HG02970 (cell line): Measurements from ENCODE around the gene LARP4.
"Not testable (repeated sequence)": the region's sequence is repeated elsewhere in the genome, so short reads cannot be mapped to it uniquely, and the experiment has no call there.

Source experiments
- ATAC-seq: cut with Tn5 transposase; IDR thresholded peaks from one replicate; pipeline ENCODE4 v1.9.1; 2021; ENCODE audit warnings: mild to moderate bottlenecking, moderate library complexity, moderate number of reproducible peaks; ENCODE audit not compliant: unreplicated experiment, low FRiP score

LARP4 gene

GRCh38 chr12:50467439-50467838 lies 66.8 kb downstream of the LARP4 start:
- no peak for ATAC-seq

- ATAC-seq, result no peak
Measured at GRCh38 chr12:50477241-50477832, 76.7 kb downstream of the LARP4 start.

GRCh38 chr12:50482571-50482970 lies 81.9 kb downstream of the LARP4 start:
- ATAC-seq, result no peak

DNA sequence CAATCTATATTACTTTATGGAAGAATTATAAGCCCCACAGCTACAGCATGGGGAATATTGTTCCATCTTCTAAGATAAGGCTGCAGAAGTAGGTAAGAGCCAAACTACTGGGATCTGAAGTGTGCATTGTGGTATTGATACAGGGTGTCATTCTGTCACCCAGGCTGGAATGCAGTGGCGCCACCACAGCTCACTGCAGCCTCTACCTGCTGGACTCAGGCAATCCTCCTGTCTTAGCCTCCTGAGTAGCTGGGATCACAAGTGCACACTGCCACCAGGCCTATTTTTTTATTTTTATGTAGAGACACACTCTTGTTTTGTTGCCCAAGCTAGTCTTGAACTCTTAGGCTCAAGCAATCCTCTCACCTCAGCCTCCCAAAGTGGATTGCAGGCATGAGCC lies 82.8 kb downstream of the LARP4 start:
- ATAC-seq, result no peak

DNA sequence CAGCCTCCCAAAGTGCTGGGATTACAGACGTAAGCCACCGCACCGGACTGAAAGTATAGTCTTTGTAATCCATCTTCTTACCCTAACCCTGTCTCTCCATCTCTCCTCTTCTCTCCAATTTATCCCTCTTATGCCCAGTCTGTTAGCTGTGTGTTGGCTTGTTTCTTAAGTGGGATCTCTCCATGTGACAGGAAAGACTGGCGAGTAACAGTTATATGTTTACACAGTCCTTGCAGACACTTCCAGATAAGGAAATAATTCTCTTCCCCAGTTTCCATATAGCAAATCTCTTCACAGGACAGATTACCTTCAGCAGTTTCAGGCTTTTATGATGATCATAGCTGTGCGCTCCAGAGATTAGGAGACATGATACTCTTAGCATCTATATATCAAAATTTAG lies 88.1 kb downstream of the LARP4 start:
- no peak for ATAC-seq

DNA sequence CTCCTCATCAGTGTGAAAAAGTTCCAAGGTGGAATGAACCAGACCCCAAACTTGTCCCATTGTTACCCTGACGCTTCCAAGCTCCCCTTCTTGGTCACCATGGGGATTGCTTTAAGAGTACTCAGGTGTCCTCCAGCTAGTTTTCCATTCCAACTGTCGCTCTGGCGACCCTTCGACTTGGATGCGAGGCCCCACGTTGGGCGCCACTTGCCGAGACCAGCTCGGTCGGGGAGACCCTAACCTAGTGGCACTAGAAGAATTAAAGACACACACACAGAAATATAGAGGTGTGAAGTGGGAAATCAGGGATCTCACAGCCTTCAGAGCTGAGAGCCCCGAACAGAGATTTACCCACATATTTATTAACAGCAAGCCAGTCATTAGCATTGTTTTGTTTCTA lies 97.4 kb downstream of the LARP4 start:
- ATAC-seq, result not testable (repeated sequence)

- ATAC-seq, result peak; percentile 82
Measured at GRCh38 chr12:50504798-50505674, 104.4 kb downstream of the LARP4 start, which contains the start of gene DIP2B. DIP2B (plus strand) TSS chr12:50504985; CDS start chr12:50505141, 156 bp downstream.

GRCh38 chr12:50505675-50506530 lies 105.2 kb downstream of the LARP4 start:
- no peak for ATAC-seq

GRCh38 chr12:50506753-50507473 lies 106.2 kb downstream of the LARP4 start:
- no peak for ATAC-seq

DNA sequence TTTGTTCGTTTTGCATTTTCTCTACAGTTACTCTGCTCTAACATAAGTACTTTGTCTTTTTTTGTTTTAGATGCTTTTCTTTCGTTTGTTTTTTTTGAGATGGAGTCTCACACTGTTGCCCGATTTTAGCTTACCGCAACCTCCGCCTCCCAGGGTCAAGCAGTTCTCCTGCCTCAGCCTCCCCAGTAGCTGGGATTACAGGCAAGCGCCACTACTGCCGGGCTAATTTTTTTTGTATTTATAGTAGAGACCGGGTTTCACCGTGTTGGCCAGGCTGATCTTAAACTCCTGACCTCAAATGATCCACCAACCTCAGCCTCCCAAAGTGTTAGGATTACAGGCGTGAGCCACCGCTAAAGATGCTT lies 106.8 kb downstream of the LARP4 start:
- ATAC-seq, result no peak

GRCh38 chr12:50507930-50508329 lies 107.2 kb downstream of the LARP4 start:
- no peak for ATAC-seq

GRCh38 chr12:50508414-50508813 lies 107.7 kb downstream of the LARP4 start:
- no peak for ATAC-seq

DNA sequence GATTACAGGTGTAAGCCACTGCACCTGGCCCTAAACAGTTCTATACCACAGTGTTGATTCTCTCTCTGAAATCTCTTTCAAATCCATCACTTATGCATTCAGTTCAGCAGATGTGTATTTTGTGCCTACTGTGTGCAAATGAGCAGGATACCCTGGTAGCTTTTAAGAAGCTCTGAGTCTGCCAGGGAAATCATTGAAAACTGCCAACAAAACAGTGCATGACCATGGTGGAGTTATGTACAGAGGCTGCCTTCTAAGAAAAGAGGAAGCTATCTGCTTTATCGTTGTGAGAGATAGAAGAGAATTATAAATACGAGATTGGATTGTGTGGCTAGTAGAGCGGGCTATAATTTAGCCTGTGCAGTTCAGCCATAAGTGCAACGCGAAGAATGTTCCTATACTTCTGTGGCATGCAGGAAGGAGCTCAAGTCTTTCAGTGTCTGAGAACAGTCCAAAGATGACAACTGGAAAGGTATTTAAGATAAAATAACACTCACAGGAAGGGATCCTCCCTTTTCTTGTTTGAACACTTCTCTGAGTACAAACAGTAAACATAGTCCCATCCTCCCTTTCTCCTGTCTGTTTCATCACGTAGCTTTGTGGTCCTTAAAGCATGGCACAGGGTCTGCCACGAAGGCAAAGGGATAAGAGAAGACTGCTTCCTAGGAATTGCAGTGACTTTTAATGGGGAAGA lies 108.4 kb downstream of the LARP4 start:
- ATAC-seq, result no peak

GRCh38 chr12:50514526-50515276 lies 114.0 kb downstream of the LARP4 start:
- no peak for ATAC-seq

DNA sequence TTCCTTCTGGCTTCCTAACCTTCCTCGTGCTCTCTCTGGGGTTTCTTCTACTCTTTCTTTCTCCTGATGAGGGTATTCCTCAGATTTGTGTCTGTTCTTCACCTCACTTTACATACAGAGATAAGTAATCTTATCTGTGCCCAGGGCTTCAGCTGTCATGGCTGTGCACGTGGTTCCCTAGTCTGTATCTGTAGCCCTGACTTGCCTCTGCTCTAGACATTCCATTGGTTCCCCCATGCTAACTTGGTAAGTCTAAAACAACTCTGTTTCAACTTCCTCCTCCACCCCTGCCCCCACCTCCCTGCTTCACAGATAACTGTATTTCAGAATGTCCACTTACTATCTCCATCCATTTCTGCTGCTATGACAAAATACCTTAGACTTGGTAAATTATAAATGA lies 114.9 kb downstream of the LARP4 start:
- ATAC-seq, result no peak

DNA sequence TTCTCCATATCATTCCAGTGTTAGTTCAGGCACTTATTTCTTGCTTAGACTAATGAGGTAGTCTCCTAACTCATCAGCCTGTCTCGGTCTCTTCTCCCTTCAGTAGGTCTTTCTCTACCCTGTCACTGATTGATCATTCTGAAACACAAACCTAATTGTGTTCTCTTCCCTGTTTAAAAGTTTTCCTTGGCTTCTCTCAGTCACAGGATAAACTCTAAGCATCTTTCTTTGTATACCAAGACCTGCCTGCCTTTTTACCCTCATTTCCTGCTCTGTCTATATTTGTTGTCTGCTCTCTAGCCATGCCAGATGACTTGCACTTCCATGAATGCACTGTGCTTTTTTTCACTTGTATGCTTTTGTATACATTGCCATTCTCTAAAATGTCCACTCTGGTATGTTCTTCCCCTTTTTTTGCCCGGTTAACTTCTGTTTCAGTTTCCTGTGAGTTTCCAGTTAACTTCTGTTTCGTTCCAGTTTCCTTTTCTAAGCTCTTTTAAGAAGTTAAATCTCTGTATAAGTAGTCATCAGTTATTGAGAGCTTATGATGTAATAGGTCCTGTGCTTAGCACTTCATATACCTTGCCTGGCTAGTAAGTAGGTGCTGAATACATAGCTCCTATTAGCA lies 116.8 kb downstream of the LARP4 start:
- ATAC-seq, result peak; percentile 56

GRCh38 chr12:50518090-50518489 lies 117.4 kb downstream of the LARP4 start:
- ATAC-seq, result no peak

GRCh38 chr12:50519353-50519752 lies 118.7 kb downstream of the LARP4 start:
- no peak for ATAC-seq
